ENCODE data around the gene OSMR.

- TF ChIP-seq CTCF (IDR thresholded peaks at IDR 0.05; ENCODE audit: borderline replicate concordance, extremely low read depth, low read length, poor library complexity, severe bottlenecking) (no peak), EZH2 (IDR thresholded peaks at IDR 0.05; ENCODE audit: borderline replicate concordance, low read depth, low read length, severe bottlenecking) (no peak)
These were observed 20.7 kb downstream of the OSMR start for GRCh38 chr5:38866362-38867031.

Data from DND-41 (cell line).